ENCODE measurements around the gene PSMD13.

GRCh38 chr11:251550-251949 lies 14.8 kb downstream of the PSMD13 start:
- TF ChIP-seq CTCF (IDR thresholded peaks at IDR 0.05; ENCODE audit: insufficient read depth, low read length, poor library complexity, severe bottlenecking) (no peak), EZH2phosphoT487 (conservative IDR thresholded peaks at IDR 0.05; ENCODE audit: low read length) (no peak)
